Measurements from ENCODE around the gene CFP.

The CFP gene

GRCh38 chrX:47573341-47574075, 56.2 kb downstream of the CFP start:
- no peak for DNase-seq

All from NCI-H1417 (cell line).